GM12878 (cell line): ENCODE measurements around the gene MGAT3. TPM values are rescaled to one million over a fixed set of nuclear protein-coding genes. Genes with fewer than 3 reads are reported as not detected.
"Not testable (repeated sequence)": the region's sequence is repeated elsewhere in the genome, so short reads cannot be mapped to it uniquely, and the experiment has no call there.

Source experiments
- ATAC-seq: fragments of 200-7000 bp; cut with Tn5 transposase; 3 replicates; pipeline ENCODE4 v1.9.1; 2020; ENCODE audit warnings: mild to moderate bottlenecking, moderate library complexity
- BruUV-seq: library from RNA; stranded (reverse); fragments of 400-500 nt; replicated peaks from 2 replicates; lab custom pipeline; 2021; lab: Mats Ljungman, UMichigan
- CTCF ChIA-PET: fragments of 300-600 bp; sonication (Branson Sonifier 250); formaldehyde crosslinking; extraction: SDS; loops from one replicate; lab custom pipeline; 2021; ENCODE audit warnings: inconsistent platforms; lab: Yijun Ruan, JAX
- POLR2A ChIA-PET: fragments of 350-600 bp; formaldehyde crosslinking; extraction: SDS; loops from one replicate; lab custom pipeline; 2021; ENCODE audit warnings: inconsistent platforms; lab: Charles Lee
- RAD21 ChIA-PET: fragments of 300-600 bp; sonication (Branson Sonifier 250); formaldehyde crosslinking; loops from one replicate; lab custom pipeline; 2023; ENCODE audit warnings: antibody characterized with exemption; ENCODE audit not compliant: unreplicated experiment; lab: Charles Lee
- SMC1A ChIA-PET: fragments of 300-600 bp; sonication (Branson Sonifier 250); formaldehyde crosslinking; loops from one replicate; lab custom pipeline; 2023; ENCODE audit not compliant: unreplicated experiment, uncharacterized antibody; lab: Charles Lee
- DNase-seq: peaks from one replicate; pipeline ENCODE4 v3.0.0-alpha.2; 2011; ENCODE audit warnings: low read depth, low spot score
- FAIRE-seq: peaks from 3 replicates; lab custom pipeline; 2011; peaks lifted over from hg19 to GRCh38; lab: Jason Lieb, UNC
- H2AFZ ChIP-seq: 2 replicates; pipeline ENCODE4 v1.6.0; 2011; ENCODE audit warnings: low read depth, low read length, control low read depth; ENCODE audit not compliant: control insufficient read depth
- H3K27ac ChIP-seq: 2 replicates; pipeline ENCODE4 v1.5.1; 2011; ENCODE audit warnings: control low read depth; ENCODE audit not compliant: control insufficient read depth, insufficient read depth
- H3K27me3 ChIP-seq, 2 experiments: replicated peaks in 1 of 2; 2 replicates each; pipeline versions ENCODE4 v1.6.0 to v1.6.1; 2011; ENCODE audit warnings: low read length in 1 of 2; ENCODE audit not compliant: control insufficient read depth in 2 of 2, insufficient read depth in 2 of 2
- H3K36me3 ChIP-seq, 2 experiments: 2 replicates each; pipeline ENCODE4 v1.5.1; 2011; ENCODE audit warnings: low read length in 1 of 2; ENCODE audit not compliant: control insufficient read depth in 2 of 2, insufficient read depth in 2 of 2
- H3K4me1 ChIP-seq: 2 replicates; pipeline ENCODE4 v1.6.1; 2011; ENCODE audit warnings: mild to moderate bottlenecking, low read length, moderate library complexity, mixed read lengths; ENCODE audit not compliant: control insufficient read depth, insufficient read depth
- H3K4me2 ChIP-seq: 2 replicates; pipeline ENCODE4 v1.6.0; 2011; ENCODE audit warnings: control low read depth; ENCODE audit not compliant: control insufficient read depth, insufficient read depth
- H3K4me3 ChIP-seq: fragments of 200-600 bp; sonication (generic); 2 replicates; pipeline ENCODE4 v1.5.1; 2016
- H3K79me2 ChIP-seq: 2 replicates; pipeline ENCODE4 v1.6.0; 2011; ENCODE audit warnings: low read length; ENCODE audit not compliant: control insufficient read depth, insufficient read depth
- H3K9ac ChIP-seq: 2 replicates; pipeline ENCODE4 v1.8.0; 2011; ENCODE audit warnings: low read length, control low read depth, mixed read lengths; ENCODE audit not compliant: control insufficient read depth, insufficient read depth
- H3K9me3 ChIP-seq: replicated peaks from 3 replicates; pipeline ENCODE4 v1.5.1; 2011; ENCODE audit warnings: mild to moderate bottlenecking, low read length; ENCODE audit not compliant: control insufficient read depth, insufficient read depth
- H4K20me1 ChIP-seq: 2 replicates; pipeline ENCODE4 v1.6.0; 2011; ENCODE audit not compliant: control insufficient read depth, insufficient read depth
- BACH1 ChIP-seq: fragments of 450-650 bp; IDR thresholded peaks from 2 replicates; pipeline ENCODE4 v1.6.1; 2017; ENCODE audit warnings: mild to moderate bottlenecking, borderline replicate concordance
- BRCA1 ChIP-seq: IDR thresholded peaks from 2 replicates; pipeline ENCODE4 v1.6.1; 2011; ENCODE audit warnings: low read depth, low read length, improper control_type of control experiment
- CHD2 ChIP-seq: IDR thresholded peaks from 2 replicates; pipeline ENCODE4 v1.6.1; 2011; ENCODE audit warnings: low read depth, low read length, improper control_type of control experiment, borderline replicate concordance
- CREM ChIP-seq: IDR thresholded peaks from 2 replicates; pipeline ENCODE4 v1.6.1; 2014; ENCODE audit warnings: antibody characterized with exemption, low read depth
- HCFC1 ChIP-seq: fragments of 150-350 bp; IDR thresholded peaks from 2 replicates; pipeline ENCODE4 v1.6.1; 2014; ENCODE audit warnings: low read length
- NR2C2 ChIP-seq: IDR thresholded peaks from 2 replicates; pipeline ENCODE4 v1.6.1; 2011; ENCODE audit warnings: borderline replicate concordance, low read depth; ENCODE audit not compliant: control insufficient read depth, insufficient read length
- NR2F1 ChIP-seq: fragments of 450-650 bp; conservative IDR thresholded peaks from 2 replicates; pipeline ENCODE4 v1.6.1; 2017; ENCODE audit warnings: mild to moderate bottlenecking
- PAX8 ChIP-seq: fragments of 450-650 bp; IDR thresholded peaks from 2 replicates; pipeline ENCODE4 v1.6.1; 2017; ENCODE audit warnings: mild to moderate bottlenecking, moderate library complexity
- SMAD1 ChIP-seq: fragments of 450-650 bp; IDR thresholded peaks from 2 replicates; pipeline ENCODE4 v1.6.1; 2018; ENCODE audit warnings: mild to moderate bottlenecking, low read depth; ENCODE audit not compliant: partially characterized antibody
- SUPT20H ChIP-seq: IDR thresholded peaks from 2 replicates; pipeline ENCODE4 v1.6.1; 2011; ENCODE audit warnings: low read depth, mild to moderate bottlenecking, low read length, moderate library complexity, borderline replicate concordance; ENCODE audit not compliant: control insufficient read depth
- WRNIP1 ChIP-seq: IDR thresholded peaks from 2 replicates; pipeline ENCODE4 v1.6.1; 2011; ENCODE audit warnings: low read depth, low read length, improper control_type of control experiment, borderline replicate concordance
- ZNF24 ChIP-seq: fragments of 450-650 bp; IDR thresholded peaks from 2 replicates; pipeline ENCODE4 v1.6.1; 2017; ENCODE audit warnings: antibody characterized with exemption, mild to moderate bottlenecking
- ZNF622 ChIP-seq: fragments of 450-650 bp; IDR thresholded peaks from 2 replicates; pipeline ENCODE4 v1.6.1; 2017; ENCODE audit warnings: mild to moderate bottlenecking, inconsistent platforms
- ZSCAN29 ChIP-seq: fragments of 450-650 bp; IDR thresholded peaks from 2 replicates; pipeline ENCODE4 v1.6.1; 2017; ENCODE audit warnings: mild to moderate bottlenecking, moderate library complexity
- WGBS: methylation state at CpG from one replicate; pipeline ENCODE4 v1.1.6; 2016; ENCODE audit warnings: low lambda C conversion rate; ENCODE audit not compliant: insufficient replicate concordance, insufficient coverage; ENCODE audit errors: missing lambda C conversion rate; 5-methylcytosine and 5-hydroxymethylcytosine counted together
- in situ Hi-C: fragments of 300-500 bp; cut with MboI; formaldehyde crosslinking; loops from 9 replicates; pipeline ENCODE4 v1.14.3; 2018; ENCODE audit warnings: mixed read lengths
- intact Hi-C: fragments of 100-400 bp; cut with micrococcal nuclease; formaldehyde crosslinking; loops from one replicate; pipeline ENCODE4 v1.14.2; 2022; ENCODE audit not compliant: unreplicated experiment
- polyA plus RNA-seq, 11 experiments: library from polyadenylated mRNA; depleted of rRNA in 4 of 11; unstranded in 6 of 11; stranded (reverse) in 5 of 11; fragments of >200 nt; fragmentation: Nextera tagmentation in 4 of 11; fragmentation: Illumina TruSeq in 1 of 11; extraction: Ambion mirVana in 4 of 11; extraction: Trizol in 1 of 11; gene quantifications; 1 replicate in 1 of 11; 2 replicates in 10 of 11; pipeline versions ENCODE4 v1.2.1 to v1.2.3, GENCODE V29; 2011 to 2016; ENCODE audit warnings: inconsistent platforms in 2 of 11, missing spikeins in 2 of 11, low read depth in 1 of 11
- total RNA-seq, 4 experiments: library from RNA; depleted of rRNA in 3 of 4; stranded (reverse); fragments of >200 nt in 3 of 4; fragmentation: Illumina TruSeq in 1 of 4; extraction: Trizol in 1 of 4; gene quantifications; 2 replicates each; pipeline versions ENCODE4 v1.2.1 to v1.2.3, GENCODE V29; 2013 to 2021

Gene MGAT3
- total and polyA plus RNA-seq, 10 of the 15 experiments (the other 5 are each of a cell fraction or from before 2014, with no cell fraction given), result 0.32 to 40.2 (median 11.9) TPM

DNA sequence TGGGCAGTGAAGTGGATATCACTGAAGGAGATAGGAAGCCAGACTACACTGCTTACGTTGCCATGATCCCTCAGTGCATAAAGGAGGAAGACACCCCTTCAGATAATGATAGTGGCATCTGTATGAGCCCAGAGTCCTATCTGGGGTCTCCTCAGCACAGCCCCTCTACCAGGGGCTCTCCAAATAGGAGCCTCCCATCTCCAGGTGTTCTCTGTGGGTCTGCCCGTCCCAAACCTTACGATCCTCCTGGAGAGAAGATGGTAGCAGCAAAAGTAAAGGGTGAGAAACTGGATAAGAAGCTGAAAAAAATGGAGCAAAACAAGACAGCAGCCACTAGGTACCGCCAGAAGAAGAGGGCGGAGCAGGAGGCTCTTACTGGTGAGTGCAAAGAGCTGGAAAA is 65.3 kb downstream of the MGAT3 start:
- H2AFZ ChIP-seq, DNase-seq, H3K9me3 ChIP-seq, H3K27me3 ChIP-seq, ATAC-seq, BruUV-seq, RAD21 ChIA-PET, FAIRE-seq: not testable (repeated sequence)
- peaks cover 18 to 23% of the 10 kb centered on the region in 2 experiments; a peak in 3 of 4 replicates for H3K36me3 ChIP-seq
- peak overlapping the region; percentile 97 for H3K4me2 ChIP-seq
- ChIA-PET POLR2A (interaction anchor here (0.8 to 1.5 kb wide), 5 partner anchors 9 to 522 kb away, joined by 3 to 5 read pairs (median 3); no protein-coding TSS in a partner anchor), SMC1A (interaction anchor here (0.6 kb wide), 1 partner anchor 47 kb away, joined by 3 read pairs; no protein-coding TSS in a partner anchor), CTCF (interaction anchor here (1.4 to 17.8 kb wide), 2 partner anchors 25 to 211 kb away, joined by 4 to 372 read pairs; partner anchors contain the start of gene MIEF1)
- H3K4me3 ChIP-seq, result peak overlapping the region; percentile 97
- TF ChIP-seq SMAD1 (peak; percentile 13), BACH1 (peak; percentile 6; the same call in 1 of the 2 replicates)
- peak overlapping the region; percentile 21; the same call in 1 of the 2 replicates for H3K27ac ChIP-seq
- peaks cover 29% of the 10 kb centered on the region for H4K20me1 ChIP-seq
- peak overlapping the region; percentile 99 for H3K9ac ChIP-seq
- in situ Hi-C loops (loop anchor here (25.0 kb wide), 1 partner anchor 360 kb away; the partner anchor contains the start of gene CBX7), intact Hi-C loops (loop anchor here (5.0 kb wide), 1 partner anchor 75 kb away; no protein-coding TSS in a partner anchor)
- H3K4me1 ChIP-seq, result peaks cover 25% of the 10 kb centered on the region
- WGBS, result 0% methylated on average over 5 of the region's 5 CpGs
- peaks cover 60% of the 10 kb centered on the region for H3K79me2 ChIP-seq

DNA sequence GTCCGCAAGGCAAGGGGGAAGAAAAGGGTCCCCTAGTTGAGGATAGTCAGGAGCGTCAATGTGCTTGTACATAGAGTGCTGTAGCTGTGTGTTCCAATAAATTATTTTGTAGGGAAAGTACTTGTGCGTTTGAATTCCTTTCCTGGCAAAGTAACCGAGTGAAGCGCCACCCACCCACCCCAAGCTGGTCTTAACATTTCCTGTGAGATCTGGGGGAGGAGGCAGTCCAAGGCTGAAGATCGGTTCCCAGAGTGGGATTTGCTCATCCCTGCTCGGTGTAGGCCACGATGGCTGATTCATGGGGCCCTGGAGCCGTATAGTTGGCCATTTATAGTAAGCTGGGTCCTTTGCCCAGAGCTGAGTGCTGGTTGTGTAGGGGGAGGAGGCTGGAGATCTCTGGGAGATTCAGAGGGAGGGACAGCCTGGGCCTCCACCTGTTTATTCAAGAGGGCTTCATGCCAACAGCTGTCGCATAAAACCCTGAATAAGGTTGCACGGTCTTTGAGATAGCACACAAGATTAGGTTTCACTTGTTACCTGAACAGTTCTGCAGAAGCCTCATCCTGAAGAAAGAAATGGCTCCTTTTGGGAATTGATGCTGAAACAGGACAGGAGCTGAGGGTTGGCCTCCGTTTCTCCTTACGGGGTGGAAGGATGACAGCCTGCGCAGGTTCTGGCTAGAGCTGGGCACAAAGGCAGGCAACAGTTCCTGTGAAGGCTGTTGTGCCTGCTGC is 65.9 kb downstream of the MGAT3 start:
- Histone ChIP-seq H3K79me2 (peaks cover 58% of the 10 kb centered on the region), H3K4me2 (peak overlapping the region; percentile 97), H3K9ac (peak overlapping the region; percentile 99; the same call in 1 of the 2 replicates), H3K9me3 (no peaks in the 10 kb centered on the region), H3K36me3 (peaks cover 18 to 23% of the 10 kb centered on the region in 2 experiments; a peak in 3 of 4 replicates), H3K27ac (0 out of 2 replicates have a peak overlapping the region, but pooled peaks have one; percentile 24), H2AFZ (no peak overlapping the region), H3K4me1 (peaks cover 31% of the 10 kb centered on the region), H3K27me3 (no peaks in the 10 kb centered on the region), H3K4me3 (peak overlapping the region; percentile 97), H4K20me1 (peaks cover 29% of the 10 kb centered on the region)
- BruUV-seq, result no TSS peak
- ChIA-PET RAD21 (no interaction called here), CTCF (interaction anchor here (0.8 to 17.8 kb wide), 5 partner anchors 7 to 212 kb away, joined by 4 to 372 read pairs (median 4); partner anchors contain the start of gene MIEF1), SMC1A (interaction anchor here (0.6 to 0.9 kb wide), 2 partner anchors 26 to 48 kb away, joined by 3 to 4 read pairs; no protein-coding TSS in a partner anchor), POLR2A (interaction anchor here (0.8 to 1.5 kb wide), 6 partner anchors 8 to 521 kb away, joined by 3 to 5 read pairs (median 3); no protein-coding TSS in a partner anchor)
- in situ Hi-C loops, result loop anchor here (25.0 kb wide), 1 partner anchor 360 kb away; the partner anchor contains the start of gene CBX7
- FAIRE-seq (no peak), DNase-seq (no peak), ATAC-seq (no peak)
- 13% methylated on average over 14 of the region's 14 CpGs for WGBS
- intact Hi-C loops, result loop anchor here (5.0 kb wide), 1 partner anchor 75 kb away; no protein-coding TSS in a partner anchor
- TF ChIP-seq CHD2 (no peak; the same call in 1 of the 2 replicates), ZNF622 (no peak), CREM (0 out of 2 replicates have a peak, but pooled peaks have one; percentile 5), SUPT20H (no peak), ZNF24 (no peak), NR2F1 (no peak), PAX8 (no peak), ZSCAN29 (no peak), BRCA1 (no peak), HCFC1 (no peak), WRNIP1 (no peak), NR2C2 (no peak)
